Stimulated activated naive CD8-positive, alpha-beta T cell treated with anti-CD3 and anti-CD28 coated beads, Interleukin-15, Interleukin-2, amounts not matched to agents 100 ng/mL and 50 ng/mL, for 24 hours (primary cell): Measurements from ENCODE around the gene HAGHL.
"Not testable (repeated sequence)": the region's sequence is repeated elsewhere in the genome, so short reads cannot be mapped to it uniquely, and the experiment has no call there.

Experiments used
- H3K27ac Mint-ChIP-seq: one replicate; pipeline ENCODE4 v1.8.0; 2021; ENCODE audit warnings: mild to moderate bottlenecking, mixed read lengths
- H3K27me3 Mint-ChIP-seq: one replicate; pipeline ENCODE4 v1.8.0; 2021; ENCODE audit warnings: mixed read lengths
- H3K36me3 Mint-ChIP-seq: one replicate; pipeline ENCODE4 v1.8.0; 2021; ENCODE audit warnings: low read depth, mixed read lengths
- H3K4me1 Mint-ChIP-seq: one replicate; pipeline ENCODE4 v1.8.0; 2021; ENCODE audit warnings: low read depth, mixed read lengths
- H3K4me3 Mint-ChIP-seq: one replicate; pipeline ENCODE4 v1.8.0; 2021; ENCODE audit warnings: mild to moderate bottlenecking, mixed read lengths
- H3K9me3 Mint-ChIP-seq: one replicate; pipeline ENCODE4 v1.8.0; 2021; ENCODE audit warnings: mixed read lengths

HAGHL gene

DNA sequence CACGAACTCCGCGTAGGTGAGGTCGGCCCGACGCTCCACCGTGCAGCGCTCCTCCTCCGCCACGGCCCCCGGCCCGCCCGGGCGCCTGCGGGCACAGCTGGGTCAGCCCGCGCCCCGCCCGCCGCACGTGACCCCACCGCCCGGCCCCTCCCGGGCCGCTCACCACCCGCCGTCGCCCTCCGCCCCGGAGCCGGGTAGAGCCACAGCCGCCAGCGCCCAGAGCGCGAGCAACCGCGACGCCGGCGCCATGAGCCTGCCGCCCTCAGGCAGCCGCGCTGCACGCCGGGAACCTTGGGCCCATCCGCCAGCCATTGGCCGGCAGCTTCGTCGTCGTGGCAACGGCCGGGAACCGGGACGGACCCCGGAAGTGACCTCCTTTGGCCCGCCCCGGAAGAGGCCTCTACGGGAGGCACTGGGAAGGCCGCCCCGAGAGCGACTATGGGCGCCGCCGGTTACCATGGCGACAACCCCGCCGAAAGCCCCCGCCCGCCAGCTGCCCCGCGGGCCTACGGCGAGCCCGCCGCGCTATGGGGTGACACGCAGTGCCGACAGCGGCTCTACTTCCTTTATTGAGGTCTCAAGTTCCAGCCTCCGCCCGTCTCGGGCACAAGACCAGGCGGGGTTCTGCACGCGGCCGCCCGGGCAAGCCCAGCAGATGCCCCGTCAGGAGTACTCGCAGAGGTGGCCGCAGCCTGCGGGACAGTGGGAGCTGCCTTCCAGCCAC, 42.7 kb upstream of the HAGHL start, which contains the start of gene JMJD8:
TSS of gene JMJD8 (minus strand) at position 264 of the 724 bp plus-strand sequence. CDS start at position 249, 15 bp downstream.
- Mint-ChIP-seq H3K4me1 (peaks cover 39% of the 10 kb centered on the region), H3K27ac (peak within 1 kb of the TSS; percentile 63), H3K27me3 (no peaks in the 10 kb centered on the region), H3K36me3 (peaks cover 21% of the 10 kb centered on the region), H3K4me3 (peak within 1 kb of the TSS; percentile 85), H3K9me3 (no peaks in the 10 kb centered on the region)

DNA sequence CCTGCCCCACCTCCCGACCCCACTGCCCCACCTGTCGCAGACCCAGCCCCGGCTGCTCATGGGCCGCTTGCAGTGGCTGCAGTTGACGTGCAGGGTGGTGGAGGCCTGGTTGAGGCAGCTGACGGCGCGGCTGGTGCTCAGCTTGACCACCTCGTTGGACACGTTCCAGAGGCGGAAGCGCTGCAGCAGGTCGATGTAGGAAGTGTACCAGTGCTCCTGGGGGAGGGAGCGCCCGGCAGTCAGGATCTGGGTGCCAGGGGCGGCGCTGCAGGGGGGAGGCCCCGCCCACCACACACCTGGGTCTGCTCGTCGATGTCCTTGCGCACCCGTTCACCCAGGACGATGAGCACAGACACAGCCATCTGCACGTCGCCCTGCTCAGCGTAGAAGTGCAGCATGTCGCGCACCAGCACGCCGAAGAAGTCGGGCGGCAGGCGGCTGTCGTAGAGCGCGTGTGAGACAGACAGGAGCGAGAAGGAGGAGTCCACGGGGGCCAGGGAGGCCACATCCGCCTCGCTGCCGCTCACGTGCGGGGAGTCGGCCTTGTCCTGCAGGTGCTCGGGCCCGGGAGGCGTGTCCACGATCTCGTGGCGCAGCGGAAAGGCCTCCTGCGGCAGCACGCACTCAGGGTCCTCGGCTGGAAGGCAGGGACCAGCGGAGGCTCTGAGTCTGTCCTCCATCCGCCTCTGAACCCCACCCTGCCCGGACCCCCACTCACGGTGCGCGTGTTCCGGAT, 41.8 kb upstream of the HAGHL start:
- H3K4me3 Mint-ChIP-seq, result peak overlapping the region; percentile 3
- no peak overlapping the region for H3K27ac Mint-ChIP-seq
- peaks cover 21% of the 10 kb centered on the region for H3K36me3 Mint-ChIP-seq
- no peaks in the 10 kb centered on the region for H3K9me3 Mint-ChIP-seq
- H3K27me3 Mint-ChIP-seq, result no peaks in the 10 kb centered on the region
- H3K4me1 Mint-ChIP-seq, result peaks cover 42% of the 10 kb centered on the region

DNA sequence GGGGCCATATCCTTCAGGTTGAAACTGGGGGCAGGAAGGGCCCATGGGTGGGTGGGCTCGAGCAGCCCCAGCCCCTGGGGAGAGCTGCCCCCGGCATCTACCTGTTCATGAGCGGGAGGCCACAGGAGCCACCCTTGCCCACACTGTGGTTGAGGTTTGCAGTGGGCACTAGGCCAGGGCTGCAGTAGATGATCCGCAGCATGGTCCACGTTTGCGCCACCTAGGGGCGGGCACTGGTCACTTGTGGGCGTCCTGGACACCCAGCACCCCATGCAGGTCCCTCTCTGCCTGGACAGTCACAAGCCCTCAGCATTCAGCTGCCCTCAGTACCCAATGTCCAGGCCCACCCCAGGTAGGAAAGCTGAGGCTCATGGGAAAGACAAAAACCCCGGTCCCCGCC, 40.9 kb upstream of the HAGHL start:
- H3K9me3 Mint-ChIP-seq, result no peaks in the 10 kb centered on the region
- no peak overlapping the region for H3K27ac Mint-ChIP-seq
- peaks cover 20% of the 10 kb centered on the region for H3K36me3 Mint-ChIP-seq
- H3K4me1 Mint-ChIP-seq, result peaks cover 48% of the 10 kb centered on the region
- no peak overlapping the region for H3K4me3 Mint-ChIP-seq
- no peaks in the 10 kb centered on the region for H3K27me3 Mint-ChIP-seq

DNA sequence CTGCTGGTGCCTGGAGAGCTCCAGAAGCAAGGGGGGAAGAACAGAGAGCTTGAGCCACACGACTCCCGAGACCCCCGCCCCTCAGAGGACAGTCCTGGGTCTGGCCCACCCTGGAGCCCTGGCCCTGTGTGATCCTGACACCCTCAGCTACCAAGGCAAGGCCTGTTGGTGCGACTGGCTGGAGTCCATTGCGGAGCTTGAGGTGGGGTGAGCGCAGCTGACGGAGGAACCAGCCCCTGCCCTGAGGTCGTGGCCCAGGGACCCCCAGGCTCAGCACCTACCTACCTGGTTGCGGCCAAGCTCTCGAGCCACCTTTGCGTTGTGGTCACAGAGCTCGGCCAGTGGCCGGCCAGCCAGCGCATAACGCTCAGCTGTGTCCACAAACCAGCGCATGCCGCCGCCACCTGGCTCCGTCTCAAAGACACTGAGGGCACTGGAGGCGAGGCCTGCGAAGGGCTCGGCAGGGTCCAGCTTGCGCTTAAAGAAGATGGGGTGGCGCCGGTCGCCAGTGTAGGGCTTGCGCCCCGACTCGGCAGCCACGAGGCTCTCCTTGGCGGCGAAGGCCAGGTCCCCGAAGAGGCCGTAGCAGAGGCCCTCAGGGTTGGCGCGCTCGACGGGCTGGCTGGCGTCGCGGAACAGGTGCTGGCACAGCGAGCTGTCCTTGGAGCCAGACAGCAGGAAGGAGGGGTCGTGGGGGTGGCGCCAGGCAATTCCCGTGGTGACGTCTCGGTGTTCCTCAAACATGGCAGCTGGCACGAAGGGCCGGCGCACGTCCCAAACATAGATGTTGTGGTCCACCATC, 40.2 kb upstream of the HAGHL start:
- Mint-ChIP-seq H3K4me3 (no peak overlapping the region), H3K9me3 (no peaks in the 10 kb centered on the region), H3K36me3 (peaks cover 13% of the 10 kb centered on the region), H3K27ac (no peak overlapping the region), H3K4me1 (peaks cover 45% of the 10 kb centered on the region), H3K27me3 (no peaks in the 10 kb centered on the region)

DNA sequence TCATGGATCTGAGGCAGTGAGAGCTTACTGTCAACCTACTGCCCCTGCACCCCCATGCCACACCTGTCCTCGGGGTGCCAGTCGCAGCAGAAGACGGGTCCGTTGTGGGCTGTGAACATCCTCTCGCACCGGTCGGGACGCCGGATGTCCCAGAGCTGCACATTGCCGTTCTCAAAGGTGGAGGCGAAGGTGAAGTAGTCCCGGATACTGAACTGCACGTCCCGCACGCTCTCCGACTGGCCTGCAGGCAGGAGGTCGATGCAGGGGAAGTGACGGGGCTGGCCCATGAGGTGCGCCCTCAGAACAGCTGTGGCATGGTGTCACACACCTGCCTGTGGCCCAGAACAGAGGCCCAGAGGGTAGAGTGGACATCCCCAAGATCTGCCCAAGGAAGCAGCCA, 39.4 kb upstream of the HAGHL start:
- H3K27me3 Mint-ChIP-seq, result peaks cover 3% of the 10 kb centered on the region
- H3K36me3 Mint-ChIP-seq, result peaks cover 4% of the 10 kb centered on the region
- peaks cover 36% of the 10 kb centered on the region for H3K4me1 Mint-ChIP-seq
- H3K4me3 Mint-ChIP-seq, result peak overlapping the region; percentile 3
- H3K27ac Mint-ChIP-seq, result no peak overlapping the region
- no peaks in the 10 kb centered on the region for H3K9me3 Mint-ChIP-seq

DNA sequence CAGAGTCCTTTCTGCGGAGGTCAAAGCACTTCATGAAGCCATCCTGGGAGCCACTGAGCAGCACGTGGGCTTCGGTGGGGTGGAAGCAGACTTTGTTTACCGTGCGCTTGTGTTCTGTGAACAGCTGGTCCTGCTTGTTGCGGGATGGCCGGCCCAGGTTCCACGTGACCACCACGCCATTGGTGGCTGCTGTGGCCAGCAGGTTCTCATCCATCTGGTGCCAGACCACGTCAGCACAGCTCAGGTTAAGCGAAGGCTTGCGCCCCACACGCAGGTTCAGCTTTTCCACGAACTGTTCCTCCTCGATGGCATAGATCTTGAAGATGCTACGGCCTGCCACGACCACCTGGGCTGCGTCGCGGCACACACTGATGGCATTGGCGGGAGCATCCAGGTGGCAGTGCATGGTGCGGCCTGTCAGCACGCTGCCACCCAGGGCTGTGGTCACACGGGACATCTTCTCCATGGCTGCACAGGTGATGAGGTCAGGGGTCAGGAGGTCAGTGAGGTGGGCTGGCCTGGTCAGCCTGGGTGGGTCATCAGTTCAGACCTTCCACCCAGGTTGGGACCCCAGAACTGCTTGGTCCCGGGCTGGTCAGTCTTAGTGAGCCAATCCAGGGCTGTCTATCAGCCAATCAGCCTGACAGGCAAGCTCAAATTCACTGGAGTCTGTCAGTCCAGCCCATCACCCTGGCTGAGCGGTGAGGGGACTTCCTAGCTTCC, 37.6 kb upstream of the HAGHL start:
- Mint-ChIP-seq H3K27ac (peak overlapping the region; percentile 77), H3K36me3 (no peaks in the 10 kb centered on the region), H3K27me3 (peaks cover 3% of the 10 kb centered on the region), H3K4me1 (peaks cover 27% of the 10 kb centered on the region), H3K4me3 (peak overlapping the region; percentile 90), H3K9me3 (no peaks in the 10 kb centered on the region)

DNA sequence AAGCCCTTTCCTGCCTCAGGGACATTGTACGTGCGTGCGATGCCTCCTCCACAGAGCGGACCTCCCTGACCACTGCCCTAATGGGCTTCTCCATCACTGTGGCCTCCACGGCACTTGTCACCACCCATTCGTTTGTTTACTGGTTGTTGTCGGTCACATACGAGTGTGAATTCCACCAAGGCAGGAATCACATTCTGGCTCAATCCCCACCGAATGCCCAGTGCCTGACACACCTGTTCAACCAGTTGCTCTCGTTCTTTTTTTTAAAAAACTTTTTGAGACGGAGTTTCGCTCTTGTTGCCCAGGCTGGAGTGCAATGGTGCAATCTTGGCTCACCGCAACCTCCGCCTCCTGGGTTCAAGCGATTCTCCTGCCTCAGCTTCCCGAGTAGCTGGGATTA, 35.7 kb upstream of the HAGHL start:
- H3K36me3 Mint-ChIP-seq, H3K9me3 Mint-ChIP-seq, H3K27me3 Mint-ChIP-seq: not testable (repeated sequence)
- H3K4me1 Mint-ChIP-seq, result peaks cover 30% of the 10 kb centered on the region
- H3K4me3 Mint-ChIP-seq, result peak overlapping the region; percentile 62
- H3K27ac Mint-ChIP-seq, result peak overlapping the region; percentile 21

DNA sequence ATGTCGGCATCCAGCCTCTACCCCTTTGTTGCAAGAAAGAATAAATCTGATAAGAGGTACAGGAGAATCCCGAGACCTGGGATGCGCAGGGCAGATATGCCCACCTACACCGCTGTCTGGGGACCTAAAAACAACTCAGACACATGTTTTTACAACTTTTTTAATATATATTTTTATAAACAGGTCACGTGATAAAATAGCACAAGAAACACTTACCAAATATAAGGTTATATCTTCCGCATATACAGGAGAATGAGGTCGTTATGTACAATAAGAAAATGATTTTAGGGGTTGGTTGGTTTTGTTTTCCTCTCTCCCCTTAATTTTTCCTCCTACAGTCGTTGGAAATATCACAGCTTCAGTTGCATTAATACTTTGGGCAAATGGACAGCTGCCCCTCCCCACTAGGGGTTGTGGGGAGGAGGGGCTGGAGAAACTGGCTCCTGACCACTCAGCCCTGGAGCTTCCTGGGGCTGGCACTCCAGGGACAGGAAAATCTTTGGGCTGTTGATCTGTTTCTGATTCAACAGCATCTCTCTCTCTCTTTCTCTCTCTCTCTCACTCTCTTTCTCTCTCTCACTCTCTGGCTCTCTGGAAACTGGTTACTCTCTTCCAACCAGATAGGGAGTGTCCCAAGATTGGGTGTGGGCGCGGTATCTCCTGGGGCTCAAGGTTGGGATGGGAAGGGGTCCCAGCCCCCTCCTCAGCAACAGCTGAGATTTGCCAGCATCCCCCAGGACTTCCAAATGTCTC, 34.4 kb upstream of the HAGHL start:
- Mint-ChIP-seq H3K36me3 (no peaks in the 10 kb centered on the region), H3K27me3 (peaks cover 3% of the 10 kb centered on the region), H3K4me1 (peaks cover 36% of the 10 kb centered on the region), H3K9me3 (no peaks in the 10 kb centered on the region), H3K4me3 (no peak overlapping the region), H3K27ac (no peak overlapping the region)

DNA sequence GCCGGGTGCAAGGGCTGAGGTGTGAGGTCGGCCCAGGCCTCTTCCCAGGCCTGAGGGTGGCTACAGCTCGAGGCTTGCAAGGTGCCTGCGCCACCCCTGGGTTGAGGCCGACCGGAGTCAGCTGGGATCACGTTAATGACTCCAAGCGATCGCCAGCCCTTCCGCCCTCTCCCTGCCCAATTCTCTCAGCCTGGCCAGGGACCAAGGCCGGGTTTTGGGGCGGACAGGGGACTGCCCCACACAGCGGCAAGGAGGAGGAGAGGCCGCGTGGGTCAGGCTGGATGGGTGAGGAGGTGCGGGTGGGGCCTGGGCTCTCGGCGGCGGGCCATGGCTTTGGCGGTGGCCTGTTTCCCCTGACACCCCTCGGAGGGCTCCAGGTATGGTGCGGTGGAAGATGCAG, 33.5 kb upstream of the HAGHL start:
- Mint-ChIP-seq H3K27me3 (peaks cover 3% of the 10 kb centered on the region), H3K4me1 (peaks cover 36% of the 10 kb centered on the region), H3K27ac (no peak overlapping the region), H3K4me3 (no peak overlapping the region), H3K9me3 (no peaks in the 10 kb centered on the region), H3K36me3 (no peaks in the 10 kb centered on the region)

DNA sequence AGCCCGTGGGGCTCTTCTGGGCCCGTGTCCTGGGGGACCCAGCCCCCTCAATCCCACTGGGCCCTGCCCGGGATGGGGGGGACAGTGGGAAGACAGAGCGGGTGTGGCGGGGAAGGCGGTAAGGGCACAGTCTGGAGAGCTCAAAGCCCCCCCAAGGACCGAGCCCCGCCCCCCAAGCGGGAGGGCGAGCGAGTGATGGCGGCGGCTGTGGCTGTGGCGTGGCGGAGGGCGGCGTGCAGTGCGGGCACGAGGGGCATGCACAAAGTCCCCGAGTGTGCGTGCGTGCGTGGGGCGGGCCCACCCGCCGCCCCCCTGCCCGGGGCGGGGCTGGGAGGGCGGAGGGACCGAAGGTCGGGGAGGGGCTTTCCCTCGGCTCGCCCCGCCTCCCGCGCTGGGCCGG, 33.1 kb upstream of the HAGHL start:
- Mint-ChIP-seq H3K27ac (no peak overlapping the region), H3K9me3 (no peaks in the 10 kb centered on the region)

DNA sequence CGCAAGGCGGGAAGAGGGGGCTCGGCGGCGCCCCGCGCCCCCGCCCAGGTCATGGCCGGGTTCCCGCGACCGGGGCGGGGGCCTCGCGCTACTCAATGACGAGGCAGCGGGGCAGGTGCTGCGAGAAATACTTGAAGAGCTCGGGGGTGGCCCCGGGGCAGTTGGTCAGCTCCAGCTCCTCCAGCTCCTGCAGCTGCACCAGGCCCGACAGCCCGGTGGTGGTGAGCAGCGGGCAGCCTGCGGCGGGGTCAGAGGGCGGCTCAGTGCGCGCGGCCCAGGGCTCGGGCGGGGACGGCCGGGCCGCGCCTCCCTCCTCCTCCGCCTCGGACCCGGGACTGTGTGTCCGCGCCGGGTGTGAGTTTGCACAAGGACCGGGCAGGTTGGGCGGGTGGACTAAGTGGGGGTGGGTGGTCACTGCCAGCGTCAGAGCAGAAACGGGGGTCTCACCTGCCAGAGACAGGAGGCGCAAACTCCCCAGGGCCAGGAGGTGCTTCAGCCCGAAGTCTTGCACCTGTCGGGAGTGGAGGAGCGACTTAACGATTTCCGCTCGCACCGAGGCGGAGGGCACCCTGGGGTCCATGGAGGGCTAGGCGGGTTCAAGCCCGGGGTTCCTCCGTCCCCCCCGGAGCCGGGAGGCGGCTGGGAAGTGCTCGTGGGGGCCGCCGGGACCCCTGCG, 32.6 kb upstream of the HAGHL start:
- H3K27me3 Mint-ChIP-seq, result peaks cover 3% of the 10 kb centered on the region
- no peaks in the 10 kb centered on the region for H3K9me3 Mint-ChIP-seq
- H3K4me1 Mint-ChIP-seq, result peaks cover 30% of the 10 kb centered on the region
- peak overlapping the region; percentile 47 for H3K4me3 Mint-ChIP-seq
- H3K36me3 Mint-ChIP-seq, result no peaks in the 10 kb centered on the region
- no peak overlapping the region for H3K27ac Mint-ChIP-seq

More for the DNA sequence above, 33.1 kb upstream of the HAGHL start:
- Mint-ChIP-seq H3K4me1 (peaks cover 34% of the 10 kb centered on the region), H3K4me3 (no peak overlapping the region), H3K36me3 (no peaks in the 10 kb centered on the region), H3K27me3 (peaks cover 3% of the 10 kb centered on the region)

DNA sequence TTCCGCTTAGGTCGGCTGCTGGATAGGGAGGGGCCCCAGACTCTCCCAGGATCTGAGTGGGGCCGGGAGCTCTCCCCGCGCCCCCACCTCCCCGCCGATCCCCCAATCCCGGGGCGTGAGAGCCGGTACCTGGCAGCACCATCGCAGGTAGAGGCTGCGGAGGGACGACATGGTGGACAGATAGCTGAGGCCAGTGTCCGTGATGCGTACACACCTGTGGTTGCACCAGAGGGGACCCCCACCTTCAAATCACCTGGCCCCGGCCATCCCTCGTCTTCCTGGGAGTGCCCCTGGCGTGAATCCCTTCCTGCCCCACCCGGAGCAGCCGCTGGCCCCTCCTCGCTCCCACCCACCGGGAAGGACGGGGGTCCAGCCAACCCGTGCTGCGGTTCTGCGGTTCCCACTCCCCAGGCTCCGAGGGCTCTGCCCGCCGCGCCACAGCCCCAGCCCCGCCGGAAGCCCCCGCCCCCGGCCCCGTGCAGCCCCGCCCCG, 32.0 kb upstream of the HAGHL start:
- Mint-ChIP-seq H3K4me1 (peaks cover 28% of the 10 kb centered on the region), H3K27ac (no peak overlapping the region), H3K4me3 (peak overlapping the region; percentile 47)

DNA sequence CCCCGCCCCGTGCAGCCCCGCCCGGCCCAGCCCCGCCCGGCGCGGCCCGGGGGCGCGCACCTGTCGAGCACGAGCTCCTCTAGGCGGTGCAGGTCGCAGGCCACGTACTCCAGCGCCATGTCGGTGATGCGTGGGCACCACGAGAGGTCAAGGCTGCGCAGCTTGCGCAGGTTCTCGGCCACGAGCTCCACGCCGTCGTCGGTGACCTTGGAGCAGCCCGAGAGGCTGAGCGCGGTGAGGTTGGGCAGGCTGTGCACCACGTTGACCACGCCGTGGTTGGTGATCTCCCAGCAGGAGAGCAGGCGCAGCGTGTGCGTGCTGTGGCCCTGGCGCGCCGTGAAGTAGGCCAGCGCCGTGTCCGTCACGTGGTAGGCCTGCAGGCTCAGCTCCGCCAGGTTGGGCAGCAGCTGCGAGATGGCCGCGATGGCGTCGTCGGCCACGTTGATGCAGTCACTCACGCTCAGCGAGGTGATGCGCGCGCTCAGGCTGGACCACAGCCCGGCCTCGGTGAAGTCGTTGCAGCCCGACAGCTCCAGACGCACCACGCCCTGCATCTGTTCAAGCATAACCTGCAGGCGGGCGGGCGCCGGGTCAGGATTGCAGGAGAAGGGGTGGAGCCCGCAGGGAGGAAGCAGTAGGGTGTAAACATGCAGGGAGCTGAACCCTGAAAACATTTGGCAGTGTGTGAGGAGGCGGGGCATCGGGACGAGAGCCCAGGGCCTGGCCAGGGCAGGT, 31.4 kb upstream of the HAGHL start:
- H3K27me3 Mint-ChIP-seq, result peaks cover 3% of the 10 kb centered on the region
- peaks cover 24% of the 10 kb centered on the region for H3K4me1 Mint-ChIP-seq
- H3K4me3 Mint-ChIP-seq, result peak overlapping the region; percentile 74
- no peaks in the 10 kb centered on the region for H3K9me3 Mint-ChIP-seq
- H3K27ac Mint-ChIP-seq, result peak overlapping the region; percentile 52
- no peaks in the 10 kb centered on the region for H3K36me3 Mint-ChIP-seq

More for the DNA sequence above, 32.0 kb upstream of the HAGHL start:
- Mint-ChIP-seq H3K27me3 (peaks cover 3% of the 10 kb centered on the region), H3K36me3 (no peaks in the 10 kb centered on the region), H3K9me3 (no peaks in the 10 kb centered on the region)
